HT-29 (cell line): ENCODE data around the gene OVAAL. TPM values are rescaled to one million over a fixed set of nuclear protein-coding genes. Genes with fewer than 3 reads are reported as not detected.

Source experiments
- DNase-seq: peaks from one replicate; pipeline ENCODE4 v3.0.0-alpha.2; 2015; ENCODE audit warnings: low spot score
- total RNA-seq: library from RNA; depleted of rRNA; stranded (reverse); fragments of >200 nt; shearing (Covaris generic); gene quantifications from 2 replicates; pipeline ENCODE4 v1.2.3, GENCODE V29; 2014; rRNA removed

The OVAAL gene
- total RNA-seq, result not detected in 2 replicates

- DNase-seq, result no peak
These were observed at the start of gene OVAAL for GRCh38 chr1:180558664-180559063. TSS of gene OVAAL (plus strand) at chr1:180558964.

- no peak for DNase-seq
These were observed 47.9 kb upstream of the OVAAL start for GRCh38 chr1:180510882-180511281.

GRCh38 chr1:180513531-180513930, 45.2 kb upstream of the OVAAL start:
- DNase-seq, result no peak

GRCh38 chr1:180515364-180515763, 43.4 kb upstream of the OVAAL start:
- no peak for DNase-seq

- DNase-seq, result peak; percentile 87
These were observed 42.8 kb upstream of the OVAAL start for GRCh38 chr1:180515857-180516388.

GRCh38 chr1:180519846-180520245, 38.9 kb upstream of the OVAAL start:
- no peak for DNase-seq

GRCh38 chr1:180521474-180522212, 37.1 kb upstream of the OVAAL start:
- no peak for DNase-seq

- no peak for DNase-seq
These were observed 36.6 kb upstream of the OVAAL start for GRCh38 chr1:180522213-180522515.

GRCh38 chr1:180524160-180524914, 34.4 kb upstream of the OVAAL start:
- DNase-seq, result no peak

- no peak for DNase-seq
These were observed 33.6 kb upstream of the OVAAL start for GRCh38 chr1:180524915-180525714.

GRCh38 chr1:180525715-180526039, 33.1 kb upstream of the OVAAL start:
- DNase-seq, result no peak

GRCh38 chr1:180527101-180527669, 31.6 kb upstream of the OVAAL start:
- no peak for DNase-seq

- no peak for DNase-seq
These were observed 29.8 kb upstream of the OVAAL start for GRCh38 chr1:180528868-180529470.

- DNase-seq, result peak; percentile 56
These were observed 28.3 kb upstream of the OVAAL start for GRCh38 chr1:180530501-180530900.

GRCh38 chr1:180532854-180533253, 25.9 kb upstream of the OVAAL start:
- DNase-seq, result no peak

- DNase-seq, result peak; percentile 79
These were observed 25.3 kb upstream of the OVAAL start for GRCh38 chr1:180533266-180533987.

GRCh38 chr1:180534214-180534613, 24.6 kb upstream of the OVAAL start:
- DNase-seq, result no peak

- DNase-seq, result no peak
These were observed 23.3 kb upstream of the OVAAL start for GRCh38 chr1:180535418-180535999.

- DNase-seq, result no peak
These were observed 21.9 kb upstream of the OVAAL start for GRCh38 chr1:180536821-180537372.

- no peak for DNase-seq
These were observed 19.6 kb upstream of the OVAAL start for GRCh38 chr1:180539136-180539535.
